Astrocyte (in vitro differentiated cells and primary cell): ENCODE data around the gene NEMP1. TPM values are rescaled to one million over a fixed set of nuclear protein-coding genes. Genes with fewer than 3 reads are reported as not detected.

ENCODE experiments used
- DNase-seq: peaks from one replicate; pipeline ENCODE4 v3.0.0-alpha.2; 2010; ENCODE audit warnings: low read depth
- FAIRE-seq: peaks from 2 replicates; lab custom pipeline; 2011; peaks lifted over from hg19 to GRCh38; lab: Jason Lieb, UNC
- H2AFZ ChIP-seq: 2 replicates; pipeline ENCODE4 v1.6.0; 2012; ENCODE audit warnings: low read depth, low read length, inconsistent platforms
- H3K27ac ChIP-seq: 2 replicates; pipeline ENCODE4 v1.5.1; 2011; ENCODE audit warnings: low read depth, low read length, inconsistent platforms
- H3K27me3 ChIP-seq: 2 replicates; pipeline ENCODE4 v1.6.0; 2011; ENCODE audit warnings: low read length, inconsistent platforms; ENCODE audit not compliant: insufficient read depth
- H3K36me3 ChIP-seq: 2 replicates; pipeline ENCODE4 v1.5.1; 2011; ENCODE audit warnings: low read length, inconsistent platforms; ENCODE audit not compliant: insufficient read depth
- H3K4me1 ChIP-seq: 2 replicates; pipeline ENCODE4 v1.5.1; 2011; ENCODE audit warnings: low read length, inconsistent platforms; ENCODE audit not compliant: insufficient read depth
- H3K4me2 ChIP-seq: 2 replicates; pipeline ENCODE4 v1.6.0; 2012; ENCODE audit warnings: low read length, inconsistent platforms
- H3K4me3 ChIP-seq: 2 replicates; pipeline ENCODE4 v1.5.1; 2011; ENCODE audit warnings: low read depth, mild to moderate bottlenecking, low read length, inconsistent platforms; ENCODE audit not compliant: insufficient read depth
- H3K79me2 ChIP-seq: 2 replicates; pipeline ENCODE4 v1.6.0; 2012; ENCODE audit warnings: mild to moderate bottlenecking, low read length, inconsistent platforms; ENCODE audit not compliant: insufficient read depth
- H3K9ac ChIP-seq: 2 replicates; pipeline ENCODE4 v1.6.0; 2012; ENCODE audit warnings: mild to moderate bottlenecking, low read length, inconsistent platforms
- H3K9me3 ChIP-seq: 2 replicates; pipeline ENCODE4 v1.5.1; 2012; ENCODE audit warnings: low read depth, mild to moderate bottlenecking, low read length, inconsistent platforms; ENCODE audit not compliant: insufficient read depth
- H4K20me1 ChIP-seq: 2 replicates; pipeline ENCODE4 v1.6.0; 2012; ENCODE audit warnings: low read length, inconsistent platforms; ENCODE audit not compliant: insufficient read depth
- H3K27ac Mint-ChIP-seq: one replicate; pipeline ENCODE4 v1.8.0; 2021; ENCODE audit warnings: mild to moderate bottlenecking, mixed read lengths; ENCODE audit not compliant: unreplicated experiment
- H3K27me3 Mint-ChIP-seq: one replicate; pipeline ENCODE4 v1.8.0; 2021; ENCODE audit warnings: low read depth, mixed read lengths; ENCODE audit not compliant: unreplicated experiment
- H3K36me3 Mint-ChIP-seq: one replicate; pipeline ENCODE4 v1.8.0; 2021; ENCODE audit warnings: low read depth, mixed read lengths; ENCODE audit not compliant: unreplicated experiment
- H3K4me1 Mint-ChIP-seq: one replicate; pipeline ENCODE4 v1.8.0; 2021; ENCODE audit warnings: low read depth, mixed read lengths; ENCODE audit not compliant: unreplicated experiment
- H3K4me3 Mint-ChIP-seq: one replicate; pipeline ENCODE4 v1.8.0; 2021; ENCODE audit warnings: mild to moderate bottlenecking, moderate library complexity, mixed read lengths; ENCODE audit not compliant: unreplicated experiment
- H3K9me3 Mint-ChIP-seq: one replicate; pipeline ENCODE4 v1.8.0; 2021; ENCODE audit warnings: mild to moderate bottlenecking, mixed read lengths; ENCODE audit not compliant: unreplicated experiment
- CTCF ChIP-seq: IDR thresholded peaks from 2 replicates; pipeline ENCODE4 v1.5.1; 2011; ENCODE audit warnings: low read depth, mild to moderate bottlenecking, inconsistent platforms, low read length, moderate library complexity; ENCODE audit not compliant: insufficient read depth
- EZH2 ChIP-seq: IDR thresholded peaks from 2 replicates; pipeline ENCODE4 v1.6.1; 2012; ENCODE audit warnings: mild to moderate bottlenecking, low read length, inconsistent platforms; ENCODE audit not compliant: insufficient read depth
- total RNA-seq: library from RNA; stranded (reverse); gene quantifications from 2 replicates; pipeline ENCODE4 v1.2.1, GENCODE V29; 2021

Gene NEMP1
- total RNA-seq, 1 donor from 2014 or later: 10.6 TPM

- Mint-ChIP-seq H3K36me3 (peaks cover 20% of the 10 kb centered on the region), H3K27me3 (no peaks in the 10 kb centered on the region), H3K4me3 (peak overlapping the region; percentile 80), H3K27ac (peak overlapping the region; percentile 80), H3K4me1 (peaks cover 45% of the 10 kb centered on the region), H3K9me3 (no peaks in the 10 kb centered on the region)
- Histone ChIP-seq H3K9ac (peak overlapping the region; percentile 33), H3K4me2 (peak overlapping the region; percentile 99), H3K27ac (peak overlapping the region; percentile 66), H3K9me3 (no peaks in the 10 kb centered on the region), H3K4me1 (peaks cover 54% of the 10 kb centered on the region), H4K20me1 (peaks cover 59% of the 10 kb centered on the region), H3K36me3 (peaks cover 28% of the 10 kb centered on the region), H2AFZ (no peak overlapping the region), H3K79me2 (peaks cover 54% of the 10 kb centered on the region), H3K4me3 (no peak overlapping the region), H3K27me3 (no peaks in the 10 kb centered on the region)
- FAIRE-seq (no peak), DNase-seq (no peak)
- TF ChIP-seq CTCF: no peak
- TF ChIP-seq EZH2: no peak
Observed at GRCh38 chr12:57092876-57093414, 14.4 kb upstream of the NEMP1 start.

GRCh38 chr12:57092529-57092862, 13.9 kb upstream of the NEMP1 start:
- H4K20me1 ChIP-seq: peaks cover 59% of the 10 kb centered on the region
- Mint-ChIP-seq H3K27ac (peak overlapping the region; percentile 80), H3K9me3 (no peaks in the 10 kb centered on the region), H3K4me1 (peaks cover 45% of the 10 kb centered on the region), H3K27me3 (no peaks in the 10 kb centered on the region), H3K4me3 (peak overlapping the region; percentile 80), H3K36me3 (peaks cover 20% of the 10 kb centered on the region)
- FAIRE-seq (no peak), DNase-seq (no peak)
- peak overlapping the region; percentile 99 for H3K4me2 ChIP-seq
- no peak overlapping the region for H3K4me3 ChIP-seq
- no peak for TF ChIP-seq CTCF
- no peak for TF ChIP-seq EZH2
- no peak overlapping the region for H2AFZ ChIP-seq
- H3K27ac ChIP-seq: no peak overlapping the region
- H3K9ac ChIP-seq: peak overlapping the region; percentile 33
- peaks cover 54% of the 10 kb centered on the region for H3K79me2 ChIP-seq
- no peaks in the 10 kb centered on the region for H3K9me3 ChIP-seq
- peaks cover 56% of the 10 kb centered on the region for H3K4me1 ChIP-seq
- peaks cover 28% of the 10 kb centered on the region for H3K36me3 ChIP-seq
- H3K27me3 ChIP-seq: no peaks in the 10 kb centered on the region
